H9 (cell line): ENCODE results near the gene IFFO2. TPM values are rescaled to one million over a fixed set of nuclear protein-coding genes. Genes with fewer than 3 reads are reported as not detected.

Source experiments
- DNase-seq: peaks from one replicate; pipeline ENCODE4 v3.0.0-alpha.2; 2017
- H2AFZ ChIP-seq: one replicate; pipeline ENCODE4 v1.6.1; 2013; ENCODE audit warnings: mild to moderate bottlenecking, low read length, control low read depth, moderate library complexity
- H2AK5ac ChIP-seq: 2 replicates; pipeline ENCODE4 v1.6.1; 2013; ENCODE audit warnings: low read length, control low read depth, mixed read lengths; ENCODE audit not compliant: insufficient read length
- H2BK120ac ChIP-seq: one replicate; pipeline ENCODE4 v1.6.1; 2013; ENCODE audit warnings: low read depth, mild to moderate bottlenecking, low read length, control low read depth, inconsistent platforms; ENCODE audit not compliant: poor library complexity, severe bottlenecking
- H2BK12ac ChIP-seq: 2 replicates; pipeline ENCODE4 v1.6.1; 2013; ENCODE audit warnings: low read length, control low read depth, mixed read lengths, low read depth; ENCODE audit not compliant: insufficient read length
- H2BK15ac ChIP-seq: 2 replicates; pipeline ENCODE4 v1.6.1; 2013; ENCODE audit warnings: low read depth, low read length, control low read depth
- H2BK20ac ChIP-seq: one replicate; pipeline ENCODE4 v1.6.1; 2013; ENCODE audit warnings: low read depth, mild to moderate bottlenecking, low read length, control low read depth, inconsistent platforms; ENCODE audit not compliant: poor library complexity, severe bottlenecking
- H2BK5ac ChIP-seq: 2 replicates; pipeline ENCODE4 v1.6.1; 2013; ENCODE audit warnings: low read length, control low read depth, mixed read lengths; ENCODE audit not compliant: insufficient read length
- H3K14ac ChIP-seq: 2 replicates; pipeline ENCODE4 v1.6.1; 2013; ENCODE audit warnings: low read length, control low read depth; ENCODE audit not compliant: insufficient read depth
- H3K18ac ChIP-seq: 2 replicates; pipeline ENCODE4 v1.6.1; 2013; ENCODE audit warnings: low read depth, mild to moderate bottlenecking, mixed read lengths, low read length, control low read depth; ENCODE audit not compliant: insufficient read length
- H3K23ac ChIP-seq: 2 replicates; pipeline ENCODE4 v1.6.1; 2013; ENCODE audit warnings: low read length, control low read depth, mixed read lengths, low read depth; ENCODE audit not compliant: insufficient read length
- H3K23me2 ChIP-seq: 2 replicates; pipeline ENCODE4 v1.6.1; 2013; ENCODE audit warnings: low read depth, mild to moderate bottlenecking, mixed read lengths, low read length, control low read depth; ENCODE audit not compliant: insufficient read length, poor library complexity, severe bottlenecking
- H3K27ac ChIP-seq: 2 replicates; pipeline ENCODE4 v1.5.1; 2013; ENCODE audit warnings: low read length, control low read depth, mixed read lengths, low read depth; ENCODE audit not compliant: insufficient read length
- H3K27me3 ChIP-seq: 2 replicates; pipeline ENCODE4 v1.6.1; 2013; ENCODE audit warnings: low read length, control low read depth, inconsistent platforms; ENCODE audit not compliant: insufficient read depth
- H3K4ac ChIP-seq: 2 replicates; pipeline ENCODE4 v1.6.1; 2013; ENCODE audit warnings: low read depth, mild to moderate bottlenecking, control low read depth, inconsistent platforms, low read length, moderate library complexity
- H3K4me1 ChIP-seq: 2 replicates; pipeline ENCODE4 v1.6.1; 2013; ENCODE audit warnings: low read length, control low read depth, inconsistent platforms; ENCODE audit not compliant: insufficient read depth
- H3K4me2 ChIP-seq: 2 replicates; pipeline ENCODE4 v1.6.1; 2013; ENCODE audit warnings: low read length, control low read depth, mixed read lengths; ENCODE audit not compliant: insufficient read length, insufficient read depth
- H3K56ac ChIP-seq: 2 replicates; pipeline ENCODE4 v1.6.1; 2013; ENCODE audit warnings: low read depth, mild to moderate bottlenecking, mixed read lengths, low read length, control low read depth; ENCODE audit not compliant: insufficient read length
- H3K79me1 ChIP-seq: 2 replicates; pipeline ENCODE4 v1.6.1; 2013; ENCODE audit warnings: low read depth, mild to moderate bottlenecking, moderate library complexity, low read length, control low read depth, inconsistent platforms; ENCODE audit not compliant: insufficient read depth, poor library complexity, severe bottlenecking
- H3K79me2 ChIP-seq: 2 replicates; pipeline ENCODE4 v1.6.1; 2013; ENCODE audit warnings: low read length, control low read depth, inconsistent platforms; ENCODE audit not compliant: insufficient read depth
- H3K9ac ChIP-seq: 2 replicates; pipeline ENCODE4 v1.6.1; 2013; ENCODE audit warnings: low read length, control low read depth, mixed read lengths; ENCODE audit not compliant: insufficient read length; ENCODE audit errors: extremely low read depth
- H3K9me3 ChIP-seq: one replicate; pipeline ENCODE4 v1.6.1; 2013; ENCODE audit warnings: low read depth, low read length, inconsistent platforms; ENCODE audit not compliant: control insufficient read depth
- H3T11ph ChIP-seq: one replicate; pipeline ENCODE4 v1.6.1; 2013; ENCODE audit warnings: mild to moderate bottlenecking, low read length, control low read depth, inconsistent platforms
- H4K20me1 ChIP-seq: one replicate; pipeline ENCODE4 v1.6.1; 2013; ENCODE audit not compliant: control insufficient read depth, insufficient read length, insufficient read depth
- H4K5ac ChIP-seq: 2 replicates; pipeline ENCODE4 v1.6.1; 2013; ENCODE audit warnings: low read depth, mild to moderate bottlenecking, mixed read lengths, low read length, control low read depth; ENCODE audit not compliant: insufficient read length
- H4K8ac ChIP-seq: replicated peaks from 2 replicates; pipeline ENCODE4 v1.6.1; 2013; ENCODE audit warnings: low read length, control low read depth, mixed read lengths, low read depth; ENCODE audit not compliant: insufficient read length
- H4K91ac ChIP-seq: 2 replicates; pipeline ENCODE4 v1.6.1; 2013; ENCODE audit warnings: low read depth, mild to moderate bottlenecking, moderate library complexity, mixed read lengths, low read length, control low read depth; ENCODE audit not compliant: insufficient read length
- H3K27ac Mint-ChIP-seq, 3 experiments: 2 replicates in 2 of 3; 3 replicates in 1 of 3; pipeline ENCODE4 v1.8.0; 2020 to 2021; ENCODE audit warnings: mixed read lengths in 3 of 3, mild to moderate bottlenecking in 1 of 3, moderate library complexity in 1 of 3
- H3K27me3 Mint-ChIP-seq: 2 replicates; pipeline ENCODE4 v1.8.0; 2021; ENCODE audit warnings: low read depth, mild to moderate bottlenecking, moderate library complexity, mixed read lengths
- H3K36me3 Mint-ChIP-seq, 3 experiments: 2 replicates in 2 of 3; 3 replicates in 1 of 3; pipeline ENCODE4 v1.8.0; 2020 to 2021; ENCODE audit warnings: low read depth in 3 of 3, mixed read lengths in 3 of 3; ENCODE audit not compliant: insufficient read depth in 1 of 3
- H3K4me1 Mint-ChIP-seq, 2 experiments: 2 replicates each; pipeline ENCODE4 v1.8.0; 2020; ENCODE audit warnings: mixed read lengths in 2 of 2
- H3K4me3 Mint-ChIP-seq, 2 experiments: 2 replicates in 1 of 2; 3 replicates in 1 of 2; pipeline ENCODE4 v1.8.0; 2020 to 2021; ENCODE audit warnings: mild to moderate bottlenecking in 2 of 2, mixed read lengths in 2 of 2, moderate library complexity in 1 of 2
- H3K9me3 Mint-ChIP-seq, 2 experiments: 2 replicates in 1 of 2; 3 replicates in 1 of 2; pipeline ENCODE4 v1.8.0; 2020; ENCODE audit warnings: mild to moderate bottlenecking in 2 of 2, mixed read lengths in 2 of 2, moderate library complexity in 1 of 2
- CTCF ChIP-seq: fragments of 200-600 bp; sonication (generic); conservative IDR thresholded peaks from 3 replicates; pipeline ENCODE4 v1.8.0; 2021; ENCODE audit warnings: antibody characterized with exemption, mild to moderate bottlenecking
- WGBS: extraction: QIAGEN DNeasy Blood & Tissue Kit; methylation state at CpG from one replicate; pipeline ENCODE4 v1.1.7; 2013; ENCODE audit warnings: missing lambda C conversion rate, low lambda C conversion rate, mixed read lengths; ENCODE audit not compliant: insufficient read length; ENCODE audit errors: extremely low coverage; 5-methylcytosine and 5-hydroxymethylcytosine counted together
- total RNA-seq: library from RNA; stranded (reverse); gene quantifications from 2 replicates; pipeline ENCODE4 v1.2.1, GENCODE V29; 2021

The IFFO2 gene
- total RNA-seq, 1 experiment from 2014 or later: 3.6 TPM

- no peak overlapping the region for H2BK15ac ChIP-seq
- no peaks in the 10 kb centered on the region for H3K79me1 ChIP-seq
- no peak overlapping the region for H2BK20ac ChIP-seq
- Mint-ChIP-seq H3K9me3 (peaks cover 2 to 4% of the 10 kb centered on the region in 2 experiments; a peak in 2 of 5 replicates), H3K27ac (peak overlapping the region in 1 of 3 experiments; percentile 53; a peak in 2 of 7 replicates), H3K27me3 (no peaks in the 10 kb centered on the region; the same call in 1 of the 2 replicates), H3K4me3 (no peak overlapping the region; a peak in 1 of 5 replicates), H3K4me1 (peaks cover 39 to 41% of the 10 kb centered on the region in 2 experiments), H3K36me3 (peaks cover 0 to 5% (median 2%) of the 10 kb centered on the region in 3 experiments; a peak in 4 of 7 replicates)
- H4K91ac ChIP-seq: no peak overlapping the region
- no CpG with 5 or more reads among the region's 12 CpGs for WGBS
- H2AK5ac ChIP-seq: no peak overlapping the region
- no peak overlapping the region for H3K4me2 ChIP-seq
- H3K4ac ChIP-seq: no peak overlapping the region
- H2BK5ac ChIP-seq: no peak overlapping the region
- H4K5ac ChIP-seq: no peak overlapping the region
- H2BK120ac ChIP-seq: no peak overlapping the region
- DNase-seq: no peak
- no peaks in the 10 kb centered on the region for H3K79me2 ChIP-seq
- H3K4me1 ChIP-seq: no peaks in the 10 kb centered on the region
- no peak overlapping the region for H3K56ac ChIP-seq
- TF ChIP-seq CTCF: no peak
- no peaks in the 10 kb centered on the region for H3K27me3 ChIP-seq
- H3K9me3 ChIP-seq: no peaks in the 10 kb centered on the region
- H2BK12ac ChIP-seq: no peak overlapping the region
- no peaks in the 10 kb centered on the region for H4K20me1 ChIP-seq
- H4K8ac ChIP-seq: no peak overlapping the region
- no peak overlapping the region for H3T11ph ChIP-seq
- H3K23ac ChIP-seq: no peak overlapping the region
- no peaks in the 10 kb centered on the region for H3K23me2 ChIP-seq
- H3K14ac ChIP-seq: no peak overlapping the region; the same call in 1 of the 2 replicates
- H2AFZ ChIP-seq: no peak overlapping the region
- no peak overlapping the region for H3K27ac ChIP-seq
- no peak overlapping the region for H3K18ac ChIP-seq
- no peak overlapping the region for H3K9ac ChIP-seq
These were observed 28.7 kb downstream of the IFFO2 start for GRCh38 chr1:18927654-18928272.
